Choroid plexus epithelial cell (primary cell): ENCODE results near the gene MRPL43.
A peak's percentile ranks its signal among the peaks of the same experiment; 100 is the strongest.

Experiments
- DNase-seq: peaks from one replicate; pipeline ENCODE4 v3.0.0-alpha.2; 2010; ENCODE audit warnings: low read depth
- H3K4me3 ChIP-seq: 2 replicates; pipeline ENCODE4 v1.5.1; 2011; ENCODE audit warnings: low read depth, mild to moderate bottlenecking, control low read depth, low read length, moderate library complexity
- CTCF ChIP-seq: conservative IDR thresholded peaks from 2 replicates; pipeline ENCODE4 v1.5.1; 2011; ENCODE audit warnings: low read depth, mild to moderate bottlenecking, control low read depth, inconsistent platforms, low read length, moderate library complexity

Gene MRPL43

GRCh38 chr10:100968863-100969186 lies 18.5 kb downstream of the MRPL43 start:
- DNase-seq, result no peak
- TF ChIP-seq CTCF, result no peak
- H3K4me3 ChIP-seq, result peak overlapping the region; percentile 67

- no peak for TF ChIP-seq CTCF
- H3K4me3 ChIP-seq, result no peak overlapping the region
- DNase-seq, result no peak
Measured at GRCh38 chr10:100968062-100968736, 19.1 kb downstream of the MRPL43 start.

GRCh38 chr10:100967332-100967731 lies 20.0 kb downstream of the MRPL43 start:
- TF ChIP-seq CTCF, result no peak
- no peak overlapping the region for H3K4me3 ChIP-seq
- DNase-seq, result no peak

- no peak for TF ChIP-seq CTCF
Measured at GRCh38 chr10:100966887-100967286, 20.4 kb downstream of the MRPL43 start.

GRCh38 chr10:100965820-100966219 lies 21.5 kb downstream of the MRPL43 start:
- H3K4me3 ChIP-seq, result no peak overlapping the region
- DNase-seq, result no peak
- no peak for TF ChIP-seq CTCF

More at GRCh38 chr10:100966887-100967286, 20.4 kb downstream of the MRPL43 start:
- DNase-seq, result no peak
- no peak overlapping the region for H3K4me3 ChIP-seq

- H3K4me3 ChIP-seq, result no peak overlapping the region
- DNase-seq, result no peak
- TF ChIP-seq CTCF, result no peak
Measured at GRCh38 chr10:100963826-100964225, 23.5 kb downstream of the MRPL43 start.

GRCh38 chr10:100962351-100963080 lies 24.8 kb downstream of the MRPL43 start:
- no peak for DNase-seq
- TF ChIP-seq CTCF, result no peak
- no peak overlapping the region for H3K4me3 ChIP-seq
